H1 (cell line): ENCODE measurements around the gene SLC13A2. TPM values are rescaled to one million over a fixed set of nuclear protein-coding genes. Genes with fewer than 3 reads are reported as not detected.
"Not testable (repeated sequence)": the region's sequence is repeated elsewhere in the genome, so short reads cannot be mapped to it uniquely, and the experiment has no call there.

Experiments
- CTCF ChIA-PET: fragments of 300-600 bp; sonication (Branson Sonifier 250); formaldehyde crosslinking; loops from one replicate; lab custom pipeline; 2021; ENCODE audit not compliant: partially characterized antibody; lab: Charles Lee
- POLR2A ChIA-PET: fragments of 300-600 bp; sonication (Branson Sonifier 250); formaldehyde crosslinking; loops from one replicate; lab custom pipeline; 2021; ENCODE audit warnings: inconsistent platforms; ENCODE audit not compliant: partially characterized antibody; lab: Charles Lee
- DNase-seq, 2 experiments: peaks; one replicate each; pipeline versions ENCODE4 v3.0.0 to v3.0.0-alpha.2; 2010 to 2022; ENCODE audit warnings: low spot score in 2 of 2, low read depth in 1 of 2, mixed read lengths in 1 of 2
- FAIRE-seq: peaks from 2 replicates; lab custom pipeline; 2011; peaks lifted over from hg19 to GRCh38; lab: Jason Lieb, UNC
- H2AFZ ChIP-seq: 2 replicates; pipeline ENCODE4 v1.8.1; 2012; ENCODE audit warnings: low read length, inconsistent platforms
- H2AK5ac ChIP-seq: 2 replicates; pipeline ENCODE4 v1.6.1; 2013; ENCODE audit warnings: low read depth, low read length
- H2BK120ac ChIP-seq: replicated peaks from 2 replicates; pipeline ENCODE3; 2013; ENCODE audit warnings: low read depth, low read length, inconsistent platforms
- H2BK12ac ChIP-seq: 2 replicates; pipeline ENCODE4 v1.6.1; 2013; ENCODE audit warnings: low read depth, low read length
- H2BK15ac ChIP-seq: 2 replicates; pipeline ENCODE4 v1.6.1; 2013; ENCODE audit warnings: low read length
- H2BK20ac ChIP-seq: 2 replicates; pipeline ENCODE4 v1.6.1; 2013; ENCODE audit warnings: low read length
- H2BK5ac ChIP-seq: 2 replicates; pipeline ENCODE4 v1.6.1; 2013; ENCODE audit warnings: low read depth, low read length
- H3K14ac ChIP-seq: 2 replicates; pipeline ENCODE4 v1.6.1; 2013; ENCODE audit warnings: inconsistent platforms; ENCODE audit not compliant: insufficient read length
- H3K18ac ChIP-seq: 2 replicates; pipeline ENCODE4 v1.6.1; 2013; ENCODE audit warnings: low read length; ENCODE audit errors: extremely low read depth
- H3K23ac ChIP-seq: 2 replicates; pipeline ENCODE4 v1.6.1; 2013; ENCODE audit warnings: inconsistent platforms; ENCODE audit not compliant: insufficient read length
- H3K23me2 ChIP-seq: 2 replicates; pipeline ENCODE4 v1.6.1; 2013; ENCODE audit warnings: low read depth, low read length
- H3K27ac ChIP-seq: 2 replicates; pipeline ENCODE4 v1.6.1; 2011; ENCODE audit warnings: low read depth, low read length, inconsistent platforms
- H3K27me3 ChIP-seq, 4 experiments: replicated peaks in 1 of 4; 1 replicate in 1 of 4; 2 replicates in 3 of 4; pipeline versions ENCODE4 v1.6.1 to v1.8.1; 2011 to 2013; ENCODE audit warnings: low read length in 3 of 4, mild to moderate bottlenecking in 3 of 4, inconsistent platforms in 2 of 4, mixed read lengths in 2 of 4, moderate library complexity in 1 of 4; ENCODE audit not compliant: control insufficient read depth in 3 of 4, insufficient read depth in 3 of 4; ENCODE audit errors: extremely low read depth in 1 of 4
- H3K36me3 ChIP-seq, 4 experiments: 2 replicates each; pipeline versions ENCODE4 v1.6.1 to v1.8.1; 2011 to 2013; ENCODE audit warnings: mild to moderate bottlenecking in 4 of 4, low read length in 3 of 4, moderate library complexity in 2 of 4, control low read depth in 1 of 4, inconsistent platforms in 1 of 4; ENCODE audit not compliant: insufficient read depth in 4 of 4, control insufficient read depth in 2 of 4
- H3K4ac ChIP-seq: replicated peaks from 2 replicates; pipeline ENCODE3; 2013; ENCODE audit warnings: low read length, low read depth, mixed read lengths, inconsistent platforms; ENCODE audit not compliant: insufficient read length
- H3K4me1 ChIP-seq, 4 experiments: replicated peaks in 1 of 4; 1 replicate in 1 of 4; 2 replicates in 3 of 4; pipeline versions ENCODE4 v1.6.1 to v1.8.1; 2011 to 2013; ENCODE audit warnings: low read length in 3 of 4, inconsistent platforms in 2 of 4, mixed read lengths in 1 of 4; ENCODE audit not compliant: insufficient read depth in 4 of 4, control insufficient read depth in 3 of 4
- H3K4me2 ChIP-seq, 2 experiments: 2 replicates each; pipeline versions ENCODE4 v1.6.1 to v1.8.1; 2011 to 2013; ENCODE audit warnings: low read depth in 2 of 2, low read length in 2 of 2, control low read depth in 1 of 2, inconsistent platforms in 1 of 2, mild to moderate bottlenecking in 1 of 2; ENCODE audit not compliant: insufficient read depth in 1 of 2
- H3K4me3 ChIP-seq, 4 experiments: fragments of 200-600, 300-600 bp in 1 of 4; sonication (generic), shearing (Covaris generic), sonication (Bioruptor Twin) in 1 of 4; 2 replicates each; pipeline versions ENCODE4 v1.5.1 to v1.8.1; 2011 to 2016; ENCODE audit warnings: low read length in 4 of 4, low read depth in 3 of 4, control low read depth in 2 of 4, inconsistent platforms in 2 of 4, mild to moderate bottlenecking in 2 of 4, mixed read lengths in 1 of 4, moderate library complexity in 1 of 4; ENCODE audit not compliant: insufficient read depth in 2 of 4; ENCODE audit errors: extremely low read depth in 1 of 4
- H3K56ac ChIP-seq: replicated peaks from 2 replicates; pipeline ENCODE3; 2013; ENCODE audit warnings: low read depth, mild to moderate bottlenecking, mixed read lengths, low read length, inconsistent platforms; ENCODE audit not compliant: insufficient read length
- H3K79me1 ChIP-seq: 2 replicates; pipeline ENCODE4 v1.6.1; 2013; ENCODE audit warnings: low read depth, low read length, control low read depth
- H3K79me2 ChIP-seq, 2 experiments: 2 replicates each; pipeline versions ENCODE4 v1.6.1 to v1.8.1; 2012 to 2013; ENCODE audit warnings: low read length in 2 of 2, mild to moderate bottlenecking in 2 of 2, inconsistent platforms in 1 of 2; ENCODE audit not compliant: insufficient read depth in 2 of 2, control insufficient read depth in 1 of 2
- H3K9ac ChIP-seq, 4 experiments: replicated peaks in 1 of 4; 1 replicate in 1 of 4; 2 replicates in 3 of 4; pipeline versions ENCODE4 v1.6.1 to v1.8.1; 2011 to 2013; ENCODE audit warnings: low read depth in 3 of 4, low read length in 3 of 4, control low read depth in 2 of 4, mild to moderate bottlenecking in 2 of 4, moderate library complexity in 2 of 4, inconsistent platforms in 1 of 4; ENCODE audit errors: extremely low read depth in 1 of 4
- H3K9me3 ChIP-seq, 2 experiments: 2 replicates each; pipeline versions ENCODE4 v1.6.1 to v1.8.1; 2012 to 2013; ENCODE audit warnings: mild to moderate bottlenecking in 2 of 2, moderate library complexity in 2 of 2, control low read depth in 1 of 2, inconsistent platforms in 1 of 2, low read depth in 1 of 2, low read length in 1 of 2, mixed read lengths in 1 of 2; ENCODE audit not compliant: insufficient read depth in 2 of 2
- H4K20me1 ChIP-seq, 2 experiments: replicated peaks in 1 of 2; 2 replicates each; pipeline versions ENCODE3 to v1.8.1; 2011 to 2013; ENCODE audit warnings: inconsistent platforms in 2 of 2, low read length in 2 of 2, mild to moderate bottlenecking in 1 of 2; ENCODE audit not compliant: insufficient read depth in 2 of 2, control insufficient read depth in 1 of 2
- H4K5ac ChIP-seq: 2 replicates; pipeline ENCODE4 v1.6.1; 2013; ENCODE audit warnings: low read length, low read depth, mixed read lengths, inconsistent platforms; ENCODE audit not compliant: insufficient read length
- H4K8ac ChIP-seq: 2 replicates; pipeline ENCODE4 v1.8.0; 2013; ENCODE audit warnings: mild to moderate bottlenecking, moderate library complexity, low read length, inconsistent platforms; ENCODE audit not compliant: insufficient read depth; ENCODE audit errors: extremely low read depth
- H4K91ac ChIP-seq: replicated peaks from 2 replicates; pipeline ENCODE3; 2013; ENCODE audit warnings: low read length, mixed read lengths, inconsistent platforms; ENCODE audit not compliant: insufficient read length
- WGBS, 2 experiments: shearing (Covaris generic) in 1 of 2; methylation state at CpG; one replicate each; pipeline versions ENCODE4 v1.1.6 to v1.1.7; 2013 to 2015; ENCODE audit warnings: low lambda C conversion rate in 2 of 2, mixed read lengths in 2 of 2, inconsistent platforms in 1 of 2, low coverage in 1 of 2, missing lambda C conversion rate in 1 of 2; ENCODE audit not compliant: insufficient replicate concordance in 2 of 2, insufficient coverage in 1 of 2, insufficient read length in 1 of 2; ENCODE audit errors: extremely low coverage in 1 of 2, missing lambda C conversion rate in 1 of 2; 5-methylcytosine and 5-hydroxymethylcytosine counted together
- polyA plus RNA-seq, 7 experiments: library from polyadenylated mRNA; depleted of rRNA in 3 of 7; stranded (reverse) in 5 of 7; unstranded in 2 of 7; fragments of >200 nt in 5 of 7; fragments of 200-250 nt in 2 of 7; gene quantifications; 1 replicate in 5 of 7; 2 replicates in 1 of 7; 4 replicates in 1 of 7; pipeline versions ENCODE4 v1.2.1 to v1.2.3, GENCODE V29; 2011 to 2013; ENCODE audit warnings: missing spikeins in 2 of 7, mixed read lengths in 2 of 7
- total RNA-seq: library from RNA; stranded (reverse); fragmentation: NEBNext Ultra II Directional; extraction: Animal tissue kit (Norgen Biotek cat#: 25700); gene quantifications from 2 replicates; pipeline ENCODE4 v1.2.1, GENCODE V29; 2021

Gene SLC13A2
- total and polyA plus RNA-seq, 2 of the 8 experiments (the other 6 are each of a cell fraction or from before 2014, with no cell fraction given) = not detected

- H2BK5ac ChIP-seq, H3K27ac ChIP-seq, H3K4ac ChIP-seq, DNase-seq, H2BK20ac ChIP-seq, H4K8ac ChIP-seq, H3K56ac ChIP-seq, H2BK15ac ChIP-seq, H3K14ac ChIP-seq, FAIRE-seq, H2BK12ac ChIP-seq, H2BK120ac ChIP-seq, H3K4me2 ChIP-seq, H3K18ac ChIP-seq, H4K20me1 ChIP-seq, H3K79me1 ChIP-seq, H4K91ac ChIP-seq, H3K9me3 ChIP-seq, H3K9ac ChIP-seq, H2AK5ac ChIP-seq, H3K36me3 ChIP-seq, H3K4me3 ChIP-seq, H4K5ac ChIP-seq, H3K23me2 ChIP-seq, H3K23ac ChIP-seq, H3K27me3 ChIP-seq, H2AFZ ChIP-seq, H3K79me2 ChIP-seq: not testable (repeated sequence)
- 92% methylated on average over 4 of the region's 4 CpGs; no CpG with 5 or more reads in 1 of the 2 experiments for WGBS, 2 experiments
- peaks cover 0 to 15% (median 4%) of the 10 kb centered on the region in 4 experiments; a peak in 3 of 7 replicates for H3K4me1 ChIP-seq
- POLR2A ChIA-PET = interaction anchor here (1.5 kb wide), 1 partner anchor 19 kb away, joined by 5 read pairs; no protein-coding TSS in a partner anchor
- CTCF ChIA-PET = interaction anchor here (3.0 to 5.0 kb wide), 4 partner anchors 14 to 27 kb away, joined by 13 to 35 read pairs (median 23); no protein-coding TSS in a partner anchor
Measured at GRCh38 chr17:28522281-28522680, 48.8 kb downstream of the SLC13A2 start.
